GM19328 (cell line): Measurements from ENCODE around the gene PANX1.

Experiments used
- ATAC-seq: cut with Tn5 transposase; IDR thresholded peaks from one replicate; pipeline ENCODE4 v1.9.1; 2021; ENCODE audit warnings: mild to moderate bottlenecking, moderate library complexity; ENCODE audit not compliant: unreplicated experiment

Gene PANX1

DNA sequence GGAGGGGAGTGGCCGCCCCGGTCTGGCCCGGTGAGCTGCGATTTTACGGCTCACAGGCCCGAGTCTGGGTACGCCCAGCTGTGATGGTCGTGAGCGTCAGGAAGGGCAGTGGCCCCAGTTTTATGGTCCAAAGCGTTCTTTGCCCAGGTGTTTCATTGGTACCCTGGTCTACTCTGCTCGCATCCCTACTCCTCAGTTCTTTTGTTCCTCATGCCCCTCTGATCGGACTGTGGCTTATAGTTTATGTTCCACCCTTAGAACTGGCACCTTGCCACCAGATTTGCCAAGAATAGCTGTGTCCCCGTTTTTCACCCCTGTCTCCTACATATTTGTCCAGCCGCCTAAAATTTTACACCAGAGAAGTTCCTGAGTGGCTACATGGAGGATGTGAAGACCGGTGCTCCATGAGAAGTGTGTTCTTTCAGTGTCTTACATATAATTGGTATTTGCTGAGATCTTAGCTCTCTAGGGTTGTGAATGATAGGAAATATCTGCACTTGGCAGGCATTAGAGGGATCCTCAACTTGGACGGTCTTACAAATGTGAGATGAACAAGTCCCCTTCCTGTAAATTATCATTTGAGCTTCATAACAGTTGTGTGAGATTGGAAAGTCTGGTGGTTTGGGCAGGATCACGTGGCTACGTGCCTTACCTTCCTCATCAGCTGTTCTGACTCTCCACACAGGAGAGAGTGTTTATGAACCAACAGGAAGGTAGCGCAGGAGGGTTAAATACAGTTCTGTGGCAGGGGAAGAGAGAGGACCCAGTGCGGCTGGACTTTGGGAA is 1.1 kb downstream of the PANX1 start:
- ATAC-seq: no peak

DNA sequence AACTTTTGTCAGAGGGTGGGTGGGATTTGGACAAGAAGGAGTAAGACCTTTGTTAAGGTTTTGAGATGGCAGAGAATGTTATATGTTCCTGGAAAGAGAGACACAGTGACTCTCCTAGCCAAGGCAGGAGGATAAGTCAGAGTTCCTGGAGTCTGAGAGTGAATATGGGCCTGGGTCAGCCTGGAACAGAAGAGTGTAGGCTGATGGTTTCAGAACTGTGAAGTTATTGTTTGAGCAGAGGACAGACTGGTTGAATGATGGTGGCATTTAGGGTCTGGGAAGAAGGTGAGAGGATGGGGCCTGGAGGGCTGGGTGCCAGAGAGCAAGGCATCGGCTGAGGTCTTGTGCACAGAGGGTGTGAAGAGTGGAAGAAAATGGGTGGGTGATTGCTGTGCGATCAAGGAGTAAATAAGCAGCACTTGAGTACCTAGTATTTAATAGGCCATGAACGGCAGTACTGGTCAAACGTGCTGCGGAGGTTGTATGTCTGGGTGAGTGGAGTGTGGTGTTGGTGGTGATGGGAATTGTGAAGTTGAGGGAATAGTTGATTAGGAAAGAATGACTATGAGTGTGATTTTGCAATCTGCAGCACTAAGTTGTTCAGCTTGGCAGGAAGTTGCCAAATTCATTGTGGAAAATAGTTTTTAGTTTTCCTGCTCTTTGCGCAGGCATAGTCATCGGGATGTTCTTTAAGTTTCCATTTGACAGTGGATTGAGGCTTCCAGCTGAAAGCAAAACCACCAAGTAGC is 1.8 kb downstream of the PANX1 start:
- ATAC-seq: no peak

DNA sequence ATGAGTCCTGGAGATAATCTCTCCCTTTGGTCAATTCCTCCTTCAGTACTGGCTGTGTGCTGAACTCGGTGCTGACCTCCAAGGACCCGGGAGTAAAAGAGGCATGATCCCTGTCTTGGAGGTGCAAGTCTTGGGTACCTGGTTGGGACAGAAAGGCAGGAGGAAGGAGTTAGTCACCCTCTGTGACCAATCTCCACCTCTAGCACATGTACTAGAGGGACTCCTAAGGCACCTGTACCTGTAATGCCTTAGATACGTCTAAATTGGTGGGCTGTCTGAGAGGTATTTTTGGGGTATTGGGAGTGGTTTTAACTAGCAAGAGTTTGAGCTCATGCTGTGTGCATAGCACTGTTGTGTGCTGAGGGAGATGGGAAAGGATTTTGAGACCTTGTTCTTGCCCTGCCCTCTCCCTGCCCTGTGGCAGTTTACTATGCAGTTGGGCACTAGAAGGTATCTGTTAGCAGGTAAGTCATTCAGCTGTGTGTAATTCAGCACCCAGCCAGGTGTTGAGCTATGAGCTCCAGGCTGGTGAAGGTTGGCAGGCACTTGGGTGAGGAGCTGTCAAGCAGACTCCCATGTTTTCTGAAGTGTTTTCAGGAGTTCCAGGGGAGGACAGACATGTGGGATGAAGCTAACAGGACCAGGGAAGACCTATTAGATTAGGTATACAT is 2.5 kb downstream of the PANX1 start:
- no peak for ATAC-seq

DNA sequence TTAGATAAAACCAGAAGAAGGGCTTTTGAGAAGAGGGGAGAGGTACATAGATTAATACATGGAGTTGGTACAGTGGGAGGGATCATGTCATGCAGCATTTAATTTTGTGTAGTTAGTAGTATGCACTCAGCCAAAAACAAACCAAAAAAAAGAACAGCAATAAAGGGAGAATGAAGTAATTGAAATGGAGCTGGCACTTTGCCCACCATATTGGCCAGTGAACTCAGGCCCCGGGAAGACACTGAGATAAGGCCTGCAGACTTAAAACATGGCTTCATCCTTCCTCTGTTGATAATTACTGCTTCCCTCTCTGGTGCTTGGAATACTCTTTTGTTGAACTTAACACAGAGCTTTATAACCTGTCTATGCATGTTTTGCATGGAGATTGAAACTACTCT is 3.1 kb downstream of the PANX1 start:
- no peak for ATAC-seq

DNA sequence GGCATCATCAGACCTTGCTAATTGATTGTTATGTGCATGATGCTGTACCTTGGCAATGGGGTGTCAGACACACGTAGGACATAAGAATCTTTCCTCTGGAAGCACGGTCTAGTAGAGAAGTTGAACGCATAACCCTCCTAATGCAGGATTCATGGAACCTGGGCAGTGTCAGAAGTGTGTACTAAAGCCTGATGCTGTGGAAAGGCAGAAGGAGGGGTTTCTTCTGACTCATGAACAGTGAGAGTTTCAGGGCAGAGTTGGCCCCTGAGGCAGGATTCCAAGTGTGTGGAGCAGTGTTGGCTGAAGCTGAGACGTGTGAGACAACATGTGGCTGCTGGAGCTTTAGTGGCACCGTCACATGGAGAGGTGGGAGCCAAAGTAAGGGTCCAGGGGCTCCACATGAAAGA is 3.5 kb downstream of the PANX1 start:
- ATAC-seq: no peak

DNA sequence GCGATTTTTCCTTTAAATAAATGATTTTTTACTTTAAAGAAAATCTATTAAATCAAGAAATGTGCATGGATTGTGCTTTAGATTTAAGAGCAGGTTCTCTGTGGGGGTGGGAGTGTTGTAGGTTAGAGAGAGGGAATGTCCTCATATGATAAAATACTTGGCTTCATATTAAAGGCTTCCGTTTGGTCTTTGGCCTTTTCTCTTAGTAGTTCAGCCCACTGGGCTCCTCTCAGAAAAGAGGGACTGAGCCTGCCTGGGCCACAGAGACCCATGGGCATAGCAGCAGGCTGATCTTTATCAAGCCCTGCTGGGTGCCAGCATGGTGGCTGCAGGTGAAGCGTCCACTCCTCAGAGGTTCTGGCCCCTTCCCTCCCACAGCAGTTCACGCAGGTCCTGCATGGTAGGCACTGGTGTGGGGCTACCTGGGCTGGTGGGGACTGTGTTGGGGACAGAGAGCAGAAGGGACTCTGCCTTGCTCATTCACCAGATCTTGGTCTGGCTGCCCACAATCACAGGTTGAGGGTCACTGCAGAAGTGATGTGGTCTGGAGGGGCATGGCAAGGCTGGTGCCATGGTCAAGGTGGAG is 4.3 kb downstream of the PANX1 start:
- no peak for ATAC-seq

DNA sequence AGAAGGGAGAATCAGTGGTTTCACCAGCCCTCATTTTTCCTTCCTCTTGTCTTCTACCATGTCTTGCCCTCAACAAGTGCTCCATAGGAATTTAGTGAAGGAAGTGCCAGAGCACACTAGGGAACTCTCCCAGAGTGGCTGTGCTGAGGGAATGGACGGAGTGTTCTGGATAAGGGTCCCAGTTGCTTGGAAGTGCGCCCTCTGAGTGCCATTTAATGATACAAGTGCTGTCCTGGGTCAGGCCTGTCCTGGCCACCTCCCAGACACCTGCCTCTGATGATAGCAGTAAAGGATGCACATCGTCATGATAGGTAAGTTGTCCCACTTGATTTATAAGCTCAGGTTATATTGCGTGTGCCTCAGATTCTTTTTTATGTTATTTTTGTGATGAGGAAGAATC is 5.1 kb downstream of the PANX1 start:
- no peak for ATAC-seq

DNA sequence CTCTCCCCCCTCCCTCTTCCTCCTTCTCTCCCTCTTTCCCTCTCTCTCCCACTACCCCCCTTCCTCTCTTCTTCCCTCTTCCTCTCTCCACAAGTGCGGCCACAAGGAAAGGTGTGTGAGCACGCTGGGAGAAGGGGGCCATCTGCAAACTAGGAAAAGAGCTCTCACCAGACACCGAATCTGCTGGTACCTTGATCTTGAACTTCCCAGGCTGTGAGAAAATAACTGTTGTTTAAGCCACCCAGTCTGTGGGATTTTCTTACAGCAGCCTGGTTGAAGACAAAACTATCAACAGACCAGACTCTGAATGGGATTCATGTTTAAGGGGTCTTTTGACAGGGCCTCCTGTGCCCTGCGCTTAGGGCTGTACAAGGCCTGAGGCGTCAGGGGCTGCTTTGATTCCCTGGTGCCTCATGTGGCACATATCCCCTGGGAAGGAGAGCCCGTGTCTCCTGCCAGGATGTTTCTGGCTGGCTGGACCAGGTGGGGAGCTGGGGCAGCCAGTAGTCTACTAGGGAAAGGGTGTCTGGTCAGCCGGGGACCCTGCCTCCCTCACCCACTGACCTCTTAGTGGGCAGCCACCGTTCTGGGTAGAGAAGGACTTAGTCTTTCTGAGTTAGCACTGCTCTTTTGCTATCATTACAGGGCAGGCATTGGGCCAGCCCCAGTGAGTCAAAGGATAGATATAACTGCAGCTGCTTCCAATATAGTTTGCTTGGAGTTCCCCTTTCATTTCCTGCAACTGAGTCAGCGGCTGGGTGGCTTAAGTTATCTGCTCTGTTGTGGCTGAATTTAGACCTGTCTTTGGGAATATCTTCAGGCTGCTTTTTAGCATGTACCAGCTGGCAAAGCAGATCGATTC is 6.2 kb downstream of the PANX1 start:
- no peak for ATAC-seq

DNA sequence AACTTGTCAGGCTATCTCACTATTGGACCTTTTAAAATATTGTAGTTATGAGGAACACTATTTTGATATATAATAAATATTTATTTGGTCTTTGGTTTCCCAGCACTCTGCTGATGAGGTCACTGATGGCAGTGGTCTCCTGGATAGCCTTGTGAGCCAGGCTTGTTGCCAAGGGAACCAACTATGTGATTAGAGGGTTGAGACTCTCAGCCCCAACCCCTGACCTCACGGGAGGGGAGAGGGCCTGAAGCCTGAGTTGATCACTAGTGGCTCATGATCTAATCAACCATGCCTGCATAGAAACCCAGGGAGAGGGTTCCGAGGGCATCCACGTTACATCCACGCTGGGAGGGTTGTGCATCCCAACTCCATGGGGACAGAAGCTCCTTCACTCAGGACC is 10.8 kb downstream of the PANX1 start:
- no peak for ATAC-seq

DNA sequence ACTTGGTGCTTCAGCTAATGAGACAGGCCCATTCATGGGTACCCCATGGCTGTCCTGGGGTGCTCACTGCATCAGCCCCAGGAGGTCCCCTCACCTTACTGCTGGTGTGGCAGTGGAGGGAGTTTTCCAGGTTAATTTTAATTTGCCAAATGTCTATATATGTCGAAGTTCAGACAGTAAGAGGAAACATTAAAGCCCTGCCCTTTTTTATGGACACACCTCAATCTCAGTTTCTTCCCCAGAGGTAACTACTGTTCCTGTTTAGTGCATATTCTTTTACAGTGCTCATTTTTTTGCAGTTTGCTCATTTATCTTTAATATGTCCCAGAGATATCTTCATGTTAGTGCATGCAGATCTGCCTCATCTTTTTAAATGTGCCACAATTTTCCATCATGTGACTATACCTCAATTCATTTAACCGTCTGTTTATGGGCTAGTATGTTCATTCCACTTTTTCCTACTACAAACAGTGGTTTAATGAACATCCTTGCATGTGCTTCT is 11.6 kb downstream of the PANX1 start:
- no peak for ATAC-seq

DNA sequence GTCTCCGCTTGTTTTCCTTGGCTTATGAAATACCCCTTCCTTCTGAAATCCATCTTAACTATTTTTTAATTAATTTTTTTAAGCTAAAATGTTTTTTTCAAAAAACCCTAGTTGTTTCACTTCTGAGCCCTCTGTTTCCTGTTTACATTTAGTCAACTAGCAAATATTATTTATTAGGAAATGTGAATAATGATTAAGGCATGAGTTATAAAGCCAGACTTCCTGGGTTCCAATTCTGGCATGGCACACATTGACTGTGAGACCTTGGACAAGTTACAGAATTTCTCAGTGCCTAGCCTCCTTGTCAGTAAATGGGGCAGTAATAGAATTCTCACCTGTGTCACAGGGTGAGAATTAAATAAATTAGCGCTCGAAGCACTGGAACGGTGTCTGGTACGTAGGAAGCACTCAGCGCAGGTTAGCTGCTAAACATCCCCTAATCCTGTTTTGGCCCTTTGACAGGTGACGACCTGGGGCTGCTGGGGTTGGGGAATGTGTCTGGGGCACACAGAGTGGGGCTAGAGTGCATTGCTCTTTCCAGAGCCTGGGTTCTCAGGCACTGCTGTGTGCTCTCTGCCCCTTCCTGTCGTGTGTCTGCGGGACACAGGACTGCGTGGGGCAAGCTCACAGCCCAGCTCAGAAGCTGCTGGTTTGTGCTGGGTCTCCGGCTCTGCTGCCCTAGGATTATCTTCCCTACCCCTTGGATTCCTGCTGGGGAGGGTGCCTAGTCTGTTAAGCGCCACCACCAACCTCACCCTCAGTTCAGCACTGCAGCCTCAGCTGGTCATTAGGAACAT is 13.1 kb downstream of the PANX1 start:
- ATAC-seq: no peak

DNA sequence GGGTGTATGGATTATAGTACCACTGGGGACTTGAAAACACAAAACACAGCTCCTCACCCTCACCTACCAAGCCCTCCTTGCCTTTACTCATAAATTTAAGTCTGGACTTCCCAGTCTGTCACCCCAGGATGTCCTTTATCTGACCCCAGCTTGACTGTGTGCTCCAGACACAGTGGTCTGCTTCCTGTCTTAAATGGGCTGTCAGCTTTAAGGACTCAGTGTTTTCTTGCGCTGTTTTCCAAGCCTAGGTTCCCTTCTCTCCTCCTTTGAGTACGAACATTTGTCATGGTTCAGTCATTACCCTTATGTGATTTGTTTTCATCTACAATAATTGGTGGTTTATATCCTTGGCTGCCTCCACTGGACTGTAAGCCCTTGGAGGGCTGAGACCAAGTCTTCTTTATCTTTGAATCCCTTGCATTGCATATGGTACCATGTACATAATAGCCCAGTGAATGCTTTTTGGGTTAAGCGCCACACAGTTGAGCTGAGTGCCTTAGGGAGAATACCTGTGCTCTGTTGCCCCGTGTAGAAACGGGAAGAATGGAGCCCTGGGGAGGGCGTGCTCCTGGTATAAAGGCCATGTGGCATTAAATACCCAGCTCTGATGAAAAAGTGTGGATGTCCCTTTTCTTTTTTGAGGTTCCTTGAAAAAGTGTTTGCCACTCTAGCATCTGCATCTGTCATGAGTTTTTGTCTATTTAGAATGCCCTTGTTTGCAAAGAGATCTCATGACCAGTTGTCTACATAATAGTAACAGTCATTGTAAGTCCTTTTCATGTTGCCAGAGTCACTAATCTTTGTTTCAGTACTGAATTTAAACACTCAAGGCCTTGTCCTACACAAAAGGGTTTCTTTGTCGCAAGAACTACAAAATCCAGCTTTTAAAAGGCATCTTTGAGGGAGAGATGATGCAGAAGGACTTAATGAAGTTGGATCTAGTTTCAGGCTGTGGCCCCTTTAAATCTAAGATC is 14.0 kb downstream of the PANX1 start:
- ATAC-seq: no peak

DNA sequence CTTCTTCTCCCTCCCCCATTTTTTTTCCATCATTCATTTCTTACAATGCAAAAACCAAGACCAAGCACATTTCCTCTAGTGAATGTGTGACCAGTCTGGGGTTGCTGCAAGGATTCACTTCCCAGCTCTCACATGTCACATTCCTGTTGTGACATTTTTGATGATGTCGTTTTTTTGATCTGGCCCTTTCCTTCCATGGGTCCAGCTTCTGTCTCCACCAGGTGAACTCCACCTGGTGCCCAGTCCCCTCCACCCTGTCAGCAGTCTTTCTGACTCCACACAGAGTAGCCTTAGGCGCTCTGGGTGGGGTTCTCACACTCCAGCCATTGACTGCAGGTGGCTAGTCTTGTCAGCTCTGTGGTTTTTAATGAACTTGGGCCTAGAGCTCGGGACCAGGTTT is 15.6 kb downstream of the PANX1 start:
- no peak for ATAC-seq

DNA sequence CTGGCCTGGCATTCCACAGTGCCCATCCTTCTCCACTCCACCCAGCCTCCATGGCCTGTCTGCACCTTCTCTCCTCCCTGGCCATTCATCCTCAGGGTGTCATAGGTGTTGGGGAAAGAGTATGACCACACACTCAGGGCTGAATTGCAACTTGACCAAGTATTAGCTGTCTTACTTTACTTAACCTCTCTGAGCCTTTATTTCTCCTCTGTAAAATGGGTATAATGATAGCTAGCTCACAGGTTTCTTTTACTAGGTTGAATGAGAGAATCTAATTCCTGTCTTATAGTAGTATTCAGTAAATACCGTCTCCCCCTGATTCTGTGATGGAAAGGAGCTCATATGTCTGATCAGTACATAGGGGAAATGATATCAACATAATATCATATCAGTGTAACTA is 16.0 kb downstream of the PANX1 start:
- ATAC-seq: no peak

DNA sequence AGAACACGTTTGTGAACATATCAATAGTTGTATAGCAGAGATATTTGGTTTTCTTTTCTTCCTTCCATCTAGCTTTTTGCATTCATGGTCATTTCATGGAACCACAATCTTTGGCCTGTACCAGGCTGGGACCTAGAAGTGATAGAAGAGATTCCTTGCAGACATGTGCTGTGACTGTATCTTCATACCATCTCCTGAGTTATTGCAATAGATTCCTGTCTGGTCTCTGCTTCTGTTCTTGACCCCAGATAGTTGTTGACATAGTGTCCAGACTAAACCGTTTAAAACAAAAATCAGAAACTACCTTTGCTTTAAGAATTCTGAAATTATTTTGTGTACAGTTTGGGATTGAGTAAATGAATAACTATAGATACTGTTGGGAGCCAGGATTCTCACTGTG is 16.8 kb downstream of the PANX1 start:
- no peak for ATAC-seq

DNA sequence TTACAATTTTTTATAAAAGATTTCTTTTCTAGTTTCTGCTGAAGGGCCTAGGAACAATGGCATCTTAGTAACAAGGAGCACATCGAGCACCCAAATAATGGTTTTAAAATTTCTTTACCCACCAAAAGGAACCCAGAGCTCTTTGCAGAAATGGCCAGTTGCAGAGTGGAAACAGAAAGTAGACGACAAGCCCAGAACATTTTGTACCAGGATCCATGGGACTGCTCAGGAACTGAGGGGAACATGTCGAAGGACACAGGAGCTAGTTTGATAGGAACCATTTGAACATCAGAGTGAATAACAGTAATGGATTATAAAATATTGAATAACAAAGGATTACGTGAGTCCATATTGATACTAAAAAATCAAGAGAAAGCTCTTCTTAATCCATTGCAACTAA is 17.3 kb downstream of the PANX1 start:
- ATAC-seq: no peak

DNA sequence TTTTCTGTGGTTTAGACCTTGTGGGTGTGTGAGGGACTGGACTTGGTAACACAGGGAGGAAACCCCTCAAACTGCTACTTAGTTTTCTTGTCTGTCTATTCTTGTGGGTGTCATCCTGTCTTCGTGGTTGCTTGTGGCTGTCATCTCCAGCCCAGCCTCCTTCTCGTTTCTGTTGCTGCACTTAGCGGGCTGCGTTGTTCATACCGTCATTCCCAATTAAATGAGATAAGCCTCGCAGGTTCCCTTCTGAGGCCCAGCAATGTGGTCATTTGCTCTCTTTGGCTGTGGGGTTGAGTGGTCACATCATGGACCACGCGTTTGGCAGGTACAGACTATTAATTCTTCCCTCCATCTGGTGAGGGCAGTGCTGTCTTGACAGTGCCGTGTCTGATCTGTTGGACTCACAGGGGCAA is 18.8 kb downstream of the PANX1 start:
- ATAC-seq: peak; percentile 44

DNA sequence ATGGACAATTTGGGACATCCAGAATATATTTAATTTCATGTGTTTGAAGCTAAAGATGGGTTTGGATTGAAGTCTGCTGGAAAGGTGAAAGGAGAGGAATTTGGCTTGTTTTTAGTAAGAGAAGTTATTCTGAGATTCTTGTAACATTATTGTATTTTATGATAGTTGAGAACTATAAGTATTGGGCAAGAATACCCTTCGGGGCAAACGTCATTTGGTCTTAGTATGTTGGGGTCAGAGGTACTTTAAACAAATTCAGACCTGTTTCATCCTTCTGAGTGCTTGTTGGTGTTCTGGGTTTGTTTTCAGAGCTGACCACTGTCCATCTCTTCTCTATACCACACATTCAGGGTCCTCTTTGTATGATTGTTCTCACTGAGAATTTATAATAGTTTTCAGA is 19.5 kb downstream of the PANX1 start:
- ATAC-seq: no peak
